T-helper 1 cell (primary cell): ENCODE results near the gene GRAP.

Experiments used
- DNase-seq, 5 donors: peaks; one replicate each; pipeline ENCODE4 v3.0.0-alpha.2; 2012 to 2020

Gene GRAP

GRCh38 chr17:18981335-18981641 is 65.5 kb downstream of the GRAP start:
- no peak for DNase-seq

DNA sequence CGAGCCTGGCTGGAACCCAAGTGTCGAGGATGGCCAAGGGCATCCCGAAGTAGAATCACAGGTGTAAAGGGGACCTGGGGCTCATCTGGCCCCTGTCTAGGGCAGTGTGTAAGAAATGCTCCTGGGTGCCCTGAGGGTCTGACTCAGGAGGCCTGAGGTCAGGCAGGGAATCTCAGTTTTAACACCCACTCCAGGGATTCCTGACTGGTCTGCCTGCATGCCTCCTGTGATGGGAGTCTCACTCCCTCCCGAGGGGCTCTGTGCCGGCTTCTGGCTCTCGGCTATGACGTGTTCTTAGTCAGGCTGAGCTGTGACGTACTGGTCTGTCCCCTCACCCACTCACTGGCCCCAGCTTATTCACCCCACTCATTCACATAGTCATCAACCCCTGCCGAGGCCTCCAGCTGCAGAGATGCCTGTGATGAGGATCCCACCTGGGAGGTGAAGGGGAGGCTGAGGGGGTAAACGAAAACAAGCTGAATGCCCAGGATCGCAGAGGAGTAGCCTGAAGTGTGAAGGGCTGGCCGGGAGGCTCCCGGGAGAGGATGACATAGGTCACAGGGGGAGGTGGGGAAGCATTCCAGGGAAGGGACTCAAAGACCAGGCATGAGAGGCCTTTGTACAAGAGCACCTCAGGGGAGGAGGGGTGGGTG is 65.9 kb downstream of the GRAP start:
- no peak for DNase-seq

DNA sequence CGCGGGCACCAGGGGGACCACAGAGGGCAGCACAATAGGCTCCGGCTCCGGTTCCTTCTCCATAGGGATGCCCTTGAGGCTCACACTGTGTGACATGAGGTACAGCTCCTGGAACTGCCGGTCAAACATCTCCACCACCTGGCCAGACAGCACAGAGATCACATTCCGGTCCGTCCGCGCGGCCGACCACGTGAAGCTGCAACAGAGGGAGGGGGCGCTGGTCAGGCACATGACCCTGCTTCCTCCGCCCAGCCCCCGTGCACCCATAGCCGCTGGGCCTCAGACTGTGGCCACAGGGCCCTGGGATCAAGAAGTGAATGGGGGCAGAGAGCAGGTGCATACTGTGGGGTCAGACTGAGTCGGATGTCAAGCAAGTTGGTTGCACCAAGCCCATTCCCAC is 68.1 kb downstream of the GRAP start:
- no peak for DNase-seq

- no peak for DNase-seq
Measured at GRCh38 chr17:18978050-18978449, 68.7 kb downstream of the GRAP start.

- no peak for DNase-seq
Measured at GRCh38 chr17:18977646-18978045, 69.1 kb downstream of the GRAP start.

GRCh38 chr17:18977021-18977420 is 69.7 kb downstream of the GRAP start:
- DNase-seq: no peak

DNA sequence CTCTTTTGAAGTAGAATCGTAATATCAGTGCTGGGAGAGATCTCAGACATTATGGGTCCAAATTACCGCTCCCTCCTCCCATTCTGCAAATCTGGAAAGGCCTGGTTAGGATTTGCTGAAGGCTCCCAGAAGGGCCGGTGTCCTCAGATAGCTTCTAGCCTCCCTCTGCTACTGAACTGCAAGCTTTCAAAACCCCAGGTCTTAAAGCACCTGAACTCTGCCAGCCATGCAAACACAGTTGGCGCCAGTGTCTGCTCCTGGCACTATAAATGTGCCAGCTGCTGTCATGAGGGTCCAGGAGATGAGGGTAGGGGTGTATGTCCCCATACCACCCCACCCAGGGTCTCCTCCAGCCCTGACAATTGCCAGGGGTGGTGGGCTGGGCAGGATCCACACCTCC is 70.6 kb downstream of the GRAP start:
- DNase-seq: no peak

GRCh38 chr17:18975597-18975996 is 71.2 kb downstream of the GRAP start:
- DNase-seq: no peak

- DNase-seq: no peak
Measured at GRCh38 chr17:18974407-18975149, 72.2 kb downstream of the GRAP start.

- DNase-seq: no peak
Measured at GRCh38 chr17:18971801-18972200, 75.0 kb downstream of the GRAP start.
